NCI-H446 treated with DMSO at 0.1 percent for 48 hours (cell line): Measurements from ENCODE around the gene TBC1D2B.

Experiments used
- DNase-seq: peaks from one replicate; lab custom pipeline; 2025; lab: John Stamatoyannopoulos, UW

TBC1D2B gene

DNA sequence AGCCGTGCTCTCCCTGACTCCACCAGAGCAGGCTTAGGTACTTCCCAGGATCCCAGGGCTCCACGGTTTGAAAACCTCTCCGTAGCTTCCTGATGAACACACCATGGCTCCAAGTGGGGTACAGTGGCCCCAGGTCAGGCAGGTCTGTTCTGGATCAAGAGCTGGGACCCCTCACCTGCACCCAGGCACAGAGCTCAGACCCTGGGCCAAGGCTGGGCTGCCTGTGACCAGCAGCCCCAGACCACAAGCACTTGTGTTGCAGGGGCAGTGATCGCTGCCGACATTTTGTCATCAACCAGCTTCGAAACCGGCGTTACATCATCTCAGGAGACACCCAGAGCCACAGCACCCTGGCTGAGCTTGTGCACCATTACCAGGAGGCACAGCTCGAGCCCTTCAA, 20.2 kb upstream of the TBC1D2B start:
- DNase-seq, result no peak

DNA sequence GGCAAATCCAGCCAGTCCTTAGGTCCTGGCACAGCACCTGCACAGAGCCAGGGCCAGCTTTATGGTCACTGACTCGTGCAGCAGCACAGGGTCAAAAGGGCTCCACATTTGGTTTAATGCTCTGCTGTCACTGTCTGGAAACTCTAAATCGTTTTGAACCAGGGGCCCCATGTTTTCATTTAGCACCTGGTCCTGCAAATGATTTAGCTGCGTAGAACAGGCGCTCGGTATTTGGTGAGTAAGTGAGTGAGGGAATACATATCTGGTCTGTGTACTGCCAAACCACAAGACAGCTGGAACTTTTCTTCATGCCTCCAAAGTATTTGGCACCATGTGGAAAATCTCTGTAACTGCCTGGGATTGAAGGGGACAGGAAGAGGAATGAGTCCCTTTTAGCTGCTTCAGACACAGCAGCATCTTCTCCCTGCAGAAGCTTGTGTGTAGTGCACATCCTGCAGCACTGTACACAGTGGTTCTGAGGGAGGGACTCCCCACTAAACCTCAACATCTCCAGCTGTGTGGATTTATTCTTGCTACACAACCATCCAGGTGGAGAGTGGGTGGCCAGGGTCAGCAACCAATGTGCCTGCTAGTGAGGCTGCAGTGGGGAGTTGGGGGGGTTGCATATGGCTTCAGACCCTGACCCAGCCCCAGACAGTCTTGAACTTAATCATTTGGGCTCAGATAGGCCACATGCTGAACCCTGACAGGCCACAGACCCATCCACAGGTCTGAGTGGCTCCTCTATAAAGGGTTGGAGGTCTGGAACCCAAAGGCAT, 15.9 kb upstream of the TBC1D2B start:
- no peak for DNase-seq

DNA sequence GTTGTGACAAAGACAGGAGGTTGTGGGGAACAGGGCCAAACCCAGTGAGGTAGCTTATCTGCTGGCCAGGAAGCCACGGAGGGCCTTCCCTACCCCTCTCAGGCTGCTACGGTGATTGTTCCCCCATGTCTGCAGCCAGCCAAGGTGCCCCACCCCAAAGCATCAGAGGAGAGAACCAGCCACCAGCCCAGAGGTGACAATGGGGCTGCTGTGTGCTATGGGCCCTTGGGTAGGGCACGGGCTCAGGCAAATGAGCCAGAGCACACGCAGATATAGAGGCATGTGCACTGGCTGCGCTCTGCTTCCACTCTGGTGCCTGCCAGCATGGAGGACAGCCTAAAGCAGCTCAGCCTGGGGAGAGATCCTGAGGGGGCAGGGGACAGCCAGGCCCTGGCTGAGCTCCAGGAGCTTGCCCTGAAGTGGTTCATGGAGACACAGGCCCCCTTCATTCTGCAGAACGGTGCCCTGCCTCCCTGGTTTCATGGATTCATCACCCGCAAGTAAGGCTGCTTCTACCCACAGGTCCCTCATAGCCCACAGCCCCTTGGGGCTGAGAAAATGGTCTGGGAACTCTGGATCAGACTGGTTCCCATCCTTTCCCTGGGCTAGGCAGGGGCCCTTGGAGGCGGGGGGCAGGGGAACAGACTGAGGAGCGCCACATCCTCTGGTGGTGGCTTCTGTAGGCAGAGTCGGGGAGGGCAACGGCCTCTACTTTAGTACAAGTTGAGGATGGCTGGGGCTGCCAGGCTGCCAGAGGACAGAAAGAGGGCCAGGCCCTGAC, 14.9 kb upstream of the TBC1D2B start, which contains the start of gene SH2D7:
SH2D7 (plus strand) TSS at position 301 of the 781 bp plus-strand sequence; CDS start at position 325, 24 bp downstream.
- no peak for DNase-seq

DNA sequence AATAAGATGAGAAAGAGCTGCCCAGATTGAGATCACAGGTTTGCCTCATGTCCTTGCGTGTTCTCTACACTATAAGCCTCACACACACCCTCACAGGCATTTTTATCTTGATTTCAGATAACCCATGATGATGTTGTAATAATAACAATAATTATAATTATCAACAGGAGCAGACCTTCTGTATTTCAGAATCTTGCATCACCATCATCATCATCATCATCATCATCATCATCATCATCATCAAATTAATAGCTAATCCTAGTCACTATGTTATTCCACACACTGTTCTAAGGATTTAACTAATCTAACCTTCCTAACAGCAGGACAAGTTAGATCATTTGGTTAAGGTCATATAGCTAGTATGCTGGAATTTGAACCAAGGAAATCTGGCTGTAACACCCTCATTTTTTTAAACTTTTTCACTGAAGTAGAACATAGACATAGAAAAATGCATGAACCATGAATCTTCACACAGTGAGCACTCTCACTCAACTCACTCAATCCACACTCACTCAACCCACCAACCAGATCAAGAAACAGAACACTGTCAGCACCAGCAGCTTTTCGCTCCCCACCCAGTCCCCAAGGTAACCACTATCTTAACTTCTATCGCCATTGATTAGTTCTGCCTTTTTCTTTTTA, 13.0 kb upstream of the TBC1D2B start:
- no peak for DNase-seq

DNA sequence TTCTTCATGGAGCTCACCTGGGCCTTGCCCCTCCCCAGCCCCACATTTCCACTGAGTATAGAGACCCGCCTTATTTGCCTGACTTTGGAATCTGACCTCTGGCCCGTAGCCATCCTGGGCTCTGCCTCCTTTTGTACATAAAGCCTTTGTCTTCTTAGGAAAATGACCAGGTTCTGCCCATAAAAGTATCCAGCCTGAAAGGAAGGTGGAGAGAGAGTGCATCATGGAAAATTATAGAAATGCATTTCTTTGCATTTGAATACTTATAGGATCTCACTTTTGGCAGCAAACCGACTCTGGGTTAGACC, 11.2 kb upstream of the TBC1D2B start:
- no peak for DNase-seq

DNA sequence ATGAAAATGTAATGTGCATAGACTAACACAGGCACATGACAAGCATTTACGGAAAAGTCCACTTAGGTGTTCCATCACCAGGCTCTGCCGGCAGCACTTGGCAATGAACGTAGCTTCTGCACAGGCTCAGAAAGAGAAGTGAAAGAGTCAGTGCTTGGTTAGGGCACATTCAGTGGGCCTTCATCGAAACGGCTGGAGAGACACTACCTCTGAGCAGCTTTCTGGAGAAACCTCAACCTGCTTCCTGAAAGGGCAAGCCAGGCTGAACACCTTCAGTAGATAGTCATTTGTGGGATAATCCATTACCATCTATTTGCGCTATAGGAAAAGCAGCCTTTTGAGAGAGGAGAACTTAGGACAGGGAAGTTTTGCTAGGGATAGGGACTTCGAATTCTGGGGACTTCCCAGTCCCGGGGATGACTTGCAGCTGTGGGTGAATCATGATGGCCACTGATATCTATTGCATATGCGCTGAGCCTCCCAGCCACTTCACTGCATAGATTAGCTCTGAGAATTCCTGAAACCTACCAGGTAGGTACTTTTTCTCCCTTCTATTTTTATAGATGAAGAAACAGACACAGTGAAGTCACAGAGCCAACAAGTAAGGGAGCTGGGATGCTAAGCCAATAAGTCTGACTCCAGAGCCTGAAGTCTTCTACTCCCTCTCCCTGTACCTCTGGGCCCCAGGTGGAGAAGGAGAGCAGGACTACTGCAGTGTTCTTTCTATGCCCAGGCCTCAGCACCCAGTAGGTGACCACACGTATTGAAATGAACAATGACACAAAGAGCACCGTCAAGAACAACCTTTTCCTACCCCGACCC, 10.7 kb upstream of the TBC1D2B start:
- DNase-seq, result no peak

DNA sequence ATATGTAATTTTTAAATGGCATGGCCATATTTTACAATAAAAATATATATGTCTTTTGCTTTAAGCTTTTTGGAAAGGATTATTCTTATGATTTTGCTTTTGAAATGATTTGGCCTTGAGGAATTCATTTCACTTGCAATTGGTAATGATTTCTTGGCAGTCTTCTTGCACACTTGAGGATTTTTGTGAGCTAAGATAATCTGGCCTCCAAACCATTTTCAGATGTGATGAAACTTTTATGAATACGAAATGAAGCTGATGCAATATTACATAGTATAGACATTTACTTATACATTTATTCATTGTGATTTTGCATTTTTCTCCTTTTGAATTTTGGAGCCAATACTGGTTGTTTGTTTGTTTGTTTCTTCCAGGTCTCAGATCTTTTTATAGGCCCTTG, 8.4 kb upstream of the TBC1D2B start:
- DNase-seq, result no peak

DNA sequence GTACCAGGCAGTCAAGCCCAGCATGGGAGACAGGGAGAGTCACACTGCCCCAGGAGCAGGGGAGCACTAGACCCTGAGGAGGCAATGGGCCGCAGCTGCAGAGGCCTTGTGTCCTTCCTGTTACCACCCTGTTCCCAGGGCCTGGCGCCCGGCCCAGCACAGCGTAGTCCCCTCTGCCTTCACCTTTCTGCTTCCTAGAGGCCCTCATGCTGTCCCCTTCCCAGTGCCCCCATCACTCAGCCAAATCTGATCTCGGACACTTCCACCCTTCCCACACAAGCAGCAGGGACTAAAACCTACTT, 6.9 kb upstream of the TBC1D2B start:
- no peak for DNase-seq

DNA sequence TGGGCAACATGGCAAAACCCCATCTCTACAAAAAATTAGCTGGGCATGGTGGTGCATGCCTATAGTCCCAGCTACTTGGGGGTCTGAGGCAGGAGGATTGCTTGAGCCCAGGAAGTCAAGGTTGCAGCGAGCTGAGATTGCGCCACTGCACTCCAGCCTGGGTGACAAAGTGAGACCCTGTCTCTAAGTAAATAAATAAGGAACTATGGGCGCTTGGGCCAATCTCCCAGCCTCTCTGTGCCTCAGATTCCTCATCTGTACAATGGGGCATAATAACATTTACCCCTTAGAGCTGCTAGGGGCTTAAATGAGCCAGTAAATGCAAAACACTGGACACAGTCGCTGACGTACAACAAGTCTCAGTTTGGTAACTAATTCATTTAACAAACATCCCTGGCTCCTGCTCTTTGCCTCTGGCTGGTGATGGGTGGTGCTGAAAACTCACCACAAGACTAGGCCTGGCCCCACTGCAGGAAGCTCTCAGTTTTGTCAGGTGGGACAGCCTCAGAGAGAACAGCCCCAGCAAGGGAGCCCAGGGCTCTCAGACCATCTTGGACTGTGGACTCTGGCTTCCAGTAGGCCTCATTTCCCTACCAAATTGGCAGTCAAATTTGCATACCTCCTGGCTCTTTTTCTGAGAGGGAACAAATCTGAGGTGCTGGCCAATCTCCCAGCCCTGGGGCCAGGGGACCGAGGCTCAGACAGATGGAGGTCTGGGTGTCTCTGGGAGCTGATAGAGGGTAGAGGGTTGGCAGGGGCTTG, 6.4 kb upstream of the TBC1D2B start:
- no peak for DNase-seq

DNA sequence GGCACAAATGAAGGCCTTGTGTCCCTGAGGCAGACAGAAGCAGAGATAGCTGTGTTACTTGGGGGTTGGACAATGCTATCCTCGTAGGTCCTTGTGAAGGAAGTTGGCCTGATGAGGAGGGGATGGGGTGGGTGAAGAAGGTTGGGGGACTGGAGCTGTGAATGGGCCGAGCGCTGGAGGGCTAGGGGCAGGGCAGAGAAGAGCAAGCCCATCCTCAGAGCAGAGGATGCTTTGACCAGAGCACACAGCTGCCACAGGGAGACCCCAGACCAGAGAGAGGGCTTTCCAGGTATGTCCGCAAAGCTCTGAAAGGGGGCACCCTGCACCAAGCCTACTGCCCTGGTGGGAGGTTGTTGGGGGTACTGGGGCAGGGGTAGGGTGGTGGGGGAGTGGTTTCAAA, 5.7 kb upstream of the TBC1D2B start:
- no peak for DNase-seq

DNA sequence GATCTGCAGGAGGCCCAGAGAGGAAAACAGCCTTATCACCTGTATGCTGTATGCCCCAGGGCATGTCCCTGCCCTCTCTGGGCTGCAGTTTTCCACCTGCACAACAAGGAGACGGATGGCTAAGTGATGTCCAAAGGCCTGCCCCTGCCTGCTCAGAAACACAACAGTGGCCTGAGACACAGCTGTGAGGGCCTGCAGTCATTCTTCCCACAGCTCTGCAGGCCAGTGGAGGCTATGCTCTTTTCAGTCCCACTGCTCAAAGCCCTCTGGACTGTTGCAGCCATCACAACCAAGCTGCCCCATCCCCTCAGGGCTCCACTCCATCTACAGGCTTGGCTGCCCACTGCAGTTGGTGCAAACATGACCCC, 5.2 kb upstream of the TBC1D2B start:
- no peak for DNase-seq

DNA sequence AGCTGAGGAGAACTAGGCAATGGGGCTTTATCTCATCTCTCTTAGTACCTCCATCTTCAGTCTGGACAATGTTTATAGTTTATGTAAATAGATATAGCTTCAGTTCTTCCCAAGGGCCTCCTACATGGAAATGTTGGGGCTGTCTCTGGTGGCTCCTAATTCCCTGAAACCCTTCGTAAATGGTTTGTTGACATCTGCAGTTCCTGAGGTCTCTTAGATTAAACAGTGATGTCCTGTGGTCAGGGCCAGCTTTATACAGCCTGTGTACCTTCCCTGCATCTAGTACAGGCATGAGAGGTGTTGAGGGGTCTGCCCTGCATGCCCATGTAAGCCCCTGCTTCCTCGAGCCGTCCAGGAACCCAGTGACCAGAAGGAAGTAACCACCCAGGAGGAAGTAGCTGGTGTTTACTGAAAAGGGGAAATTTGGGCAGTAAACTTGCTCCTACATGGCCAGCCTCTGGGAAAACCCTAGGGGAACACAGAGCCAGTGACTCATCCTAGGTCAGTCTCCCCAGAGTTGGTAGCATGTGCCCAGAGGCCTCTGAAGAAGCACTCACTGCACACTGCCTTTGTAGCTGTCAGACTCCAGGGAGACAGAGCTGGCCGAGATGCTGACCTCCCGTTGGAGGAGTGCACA, 4.7 kb upstream of the TBC1D2B start:
- DNase-seq, result no peak

DNA sequence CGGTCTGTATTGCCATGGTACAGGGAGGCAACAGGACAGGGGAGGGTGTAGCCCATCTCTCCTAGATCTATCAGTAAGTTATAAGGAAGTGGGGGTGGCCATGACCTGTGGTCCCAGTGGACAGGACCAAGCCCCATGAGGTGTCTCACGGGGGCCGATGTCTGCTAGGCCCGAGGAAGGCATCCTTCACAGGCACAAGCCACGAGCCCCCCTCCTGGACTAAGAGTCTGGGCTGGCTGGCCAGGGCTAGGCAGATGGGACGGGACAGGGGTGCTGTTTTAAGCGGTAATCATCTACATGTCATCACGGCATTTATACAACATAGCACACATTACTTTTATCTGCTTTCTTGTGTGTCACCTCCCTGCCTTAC, 2.6 kb upstream of the TBC1D2B start:
- no peak for DNase-seq

DNA sequence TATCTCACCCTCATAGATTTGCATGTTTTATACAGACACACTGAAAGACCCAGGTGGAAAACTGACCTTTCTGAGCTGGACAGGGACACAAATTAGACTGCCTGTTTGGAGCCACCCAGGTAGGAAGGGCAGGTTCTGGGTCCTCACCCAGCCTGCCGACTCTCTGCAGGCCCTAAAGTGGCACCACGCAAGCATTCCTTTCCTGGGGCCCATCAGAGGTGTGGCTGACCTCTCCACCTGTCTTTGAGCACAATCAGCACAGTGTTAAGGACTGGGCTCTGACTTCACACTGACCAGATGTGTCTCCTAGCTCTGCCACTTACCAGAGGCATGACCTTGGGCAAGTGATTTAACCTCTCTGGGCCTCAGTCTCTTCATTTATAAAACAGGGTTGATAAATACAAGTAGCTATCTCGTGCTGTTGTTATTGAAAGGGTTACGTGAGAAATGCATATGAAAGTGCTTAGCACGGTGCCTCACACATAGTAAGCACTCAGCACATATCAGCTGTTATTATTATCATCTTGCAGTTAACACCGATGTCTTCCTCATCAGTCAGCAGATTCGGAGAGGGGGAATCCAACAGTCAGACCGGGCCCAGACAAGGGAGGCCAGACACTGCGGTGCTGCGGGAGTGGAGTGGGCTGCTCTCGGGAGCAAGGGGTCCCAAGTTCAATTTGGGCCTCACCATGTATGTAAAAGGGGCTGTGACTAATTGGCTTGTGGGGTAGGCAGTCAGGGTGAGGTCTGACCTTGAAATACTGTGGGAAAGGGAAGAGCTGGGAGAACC, 2.0 kb upstream of the TBC1D2B start:
- DNase-seq, result no peak

DNA sequence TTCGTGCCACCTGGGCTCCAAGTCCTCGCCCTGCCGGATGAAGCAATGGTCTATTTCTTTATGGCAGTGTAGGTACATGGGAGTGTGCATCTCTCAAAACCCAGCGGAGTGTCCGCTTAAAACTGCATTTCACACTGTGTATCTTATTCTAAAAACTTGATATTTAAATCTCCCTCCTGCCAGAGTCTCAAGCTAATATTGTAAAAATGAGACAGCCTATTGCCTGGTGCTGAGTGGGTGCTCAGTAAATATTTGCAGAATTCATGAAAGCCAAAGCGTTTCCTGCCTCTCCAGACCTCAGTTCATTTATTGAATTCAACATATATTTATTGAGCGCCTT, 330 bp upstream of the TBC1D2B start:
- no peak for DNase-seq

DNA sequence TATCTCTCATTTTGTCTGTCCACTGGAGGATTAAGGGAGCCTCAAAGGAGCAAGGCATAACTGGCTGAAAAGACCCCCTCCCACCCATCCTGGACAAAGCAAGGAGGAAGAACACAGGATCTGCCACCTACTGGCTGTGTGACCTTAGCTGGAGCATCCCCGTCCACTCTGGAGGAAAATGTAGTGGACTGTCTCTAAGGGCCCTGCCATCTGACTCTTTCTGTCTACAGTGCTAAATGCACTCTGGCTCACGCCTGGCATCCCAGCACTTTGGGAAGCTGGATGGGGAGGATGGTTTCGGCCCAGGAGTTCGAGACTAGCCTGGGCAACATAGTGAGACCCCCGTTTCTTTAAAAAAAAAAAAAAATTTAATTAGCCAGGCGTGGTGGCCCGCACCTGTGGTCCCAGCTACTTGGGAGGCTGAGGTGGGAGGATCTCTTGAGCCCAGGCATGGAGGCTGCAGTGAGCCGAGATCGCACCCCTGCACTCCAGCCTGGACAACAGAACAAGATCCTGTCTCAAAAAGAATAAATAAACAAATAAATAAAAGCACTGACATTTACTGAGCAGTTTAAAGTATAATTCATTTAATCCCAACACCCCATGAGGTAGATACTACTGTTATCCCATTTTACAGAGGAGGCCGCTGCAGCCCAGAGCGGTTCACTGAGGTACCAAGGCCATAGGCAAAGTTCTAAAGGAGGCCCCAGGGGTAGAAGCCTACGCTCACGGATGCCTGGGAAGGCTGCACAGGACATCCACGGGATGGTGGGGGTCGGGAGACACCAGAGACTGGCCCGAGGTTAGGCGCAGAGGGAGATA, 1.1 kb downstream of the TBC1D2B start:
- no peak for DNase-seq

DNA sequence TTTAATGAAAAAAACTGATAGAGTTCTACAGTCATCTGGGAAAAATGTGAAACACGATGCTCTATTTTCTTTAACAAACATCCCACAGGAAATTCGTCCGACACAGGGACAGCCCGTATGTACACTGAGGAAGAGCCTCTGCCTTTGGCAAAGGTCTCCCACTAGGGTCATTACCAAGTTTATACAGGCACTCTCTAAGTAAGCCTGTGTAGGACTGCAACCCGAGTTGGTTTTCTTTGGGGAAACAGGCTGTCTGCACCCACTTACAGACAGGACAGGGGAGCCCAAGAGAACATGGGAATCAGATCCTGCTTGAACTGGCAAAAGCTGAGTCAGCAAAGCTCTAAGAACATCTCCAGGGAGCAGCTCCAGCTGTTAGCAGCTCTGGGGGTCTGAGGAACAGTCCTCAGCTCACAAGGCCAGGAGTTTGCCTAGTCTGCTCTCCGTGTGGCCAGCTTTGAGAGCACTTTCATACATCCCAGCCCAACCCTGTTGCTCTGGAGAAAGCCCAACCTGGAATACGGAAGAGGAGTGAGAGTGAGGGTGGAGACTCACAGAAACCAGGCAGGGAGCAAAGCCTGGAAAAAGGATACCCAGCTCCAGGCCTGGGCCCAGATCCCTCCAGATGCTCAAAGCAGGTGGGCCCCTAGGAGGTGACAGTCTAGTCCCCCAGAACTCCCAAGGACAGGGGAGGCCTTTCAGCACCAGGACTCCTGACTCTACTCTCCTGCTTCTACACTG, 1.9 kb downstream of the TBC1D2B start:
- no peak for DNase-seq

DNA sequence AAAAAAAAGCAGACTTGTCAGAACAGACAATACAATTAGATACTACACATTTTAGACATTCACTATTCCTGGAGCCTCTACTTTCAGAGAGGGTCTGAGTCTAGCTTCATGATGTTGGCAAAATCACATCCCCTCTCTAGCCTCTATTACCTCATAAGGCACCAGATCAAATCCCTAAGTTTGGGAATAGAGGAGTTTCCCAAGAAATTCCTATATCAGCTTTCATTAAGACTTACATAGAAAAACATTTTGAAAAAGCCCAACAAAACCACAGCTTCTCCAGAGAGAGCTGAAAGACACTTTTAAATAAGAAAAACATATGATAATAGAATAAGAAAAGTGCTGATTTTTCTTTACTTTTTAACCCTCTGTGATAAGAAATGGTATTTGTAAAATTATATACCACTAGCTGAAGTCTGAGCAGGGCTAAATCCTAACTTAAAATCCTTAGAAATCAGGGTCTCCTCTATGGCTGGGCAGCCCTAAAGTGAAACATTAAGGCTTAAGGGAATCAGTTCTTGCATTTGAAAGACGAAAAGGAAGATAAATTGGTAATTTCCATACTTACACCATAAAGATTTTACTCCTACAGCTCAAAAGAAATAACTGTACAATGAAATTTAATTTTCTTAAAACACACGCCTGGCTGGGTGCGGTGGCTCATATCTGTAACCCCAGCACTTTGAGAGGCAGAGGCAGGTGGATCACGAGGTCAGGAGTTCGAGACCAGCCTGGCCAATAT, 4.3 kb downstream of the TBC1D2B start:
- no peak for DNase-seq
